ENCODE data around the gene TNNT2. TPM values are rescaled to one million over a fixed set of nuclear protein-coding genes. Genes with fewer than 3 reads are reported as not detected.

TNNT2 gene
- total and polyA plus RNA-seq, 2 donors (not counting 3 experiments of a cell fraction or from before 2014, with no cell fraction given) = not detected

GRCh38 chr1:201351617-201352016, 25.9 kb downstream of the TNNT2 start:
- no peaks in the 10 kb centered on the region for H3K4me1 ChIP-seq (ENCODE audit: control insufficient read depth, extremely low read depth, insufficient read depth, low read length)
- H2AFZ ChIP-seq (ENCODE audit: low read depth, low read length) = no peak overlapping the region
- TF ChIP-seq FOS (IDR thresholded peaks at IDR 0.05; ENCODE audit: borderline replicate concordance, insufficient read depth, low read length) = no peak
- TF ChIP-seq MAX (IDR thresholded peaks at IDR 0.05; ENCODE audit: insufficient read depth, insufficient read length) = no peak
- TF ChIP-seq CTCF (IDR thresholded peaks at IDR 0.05; ENCODE audit: extremely low read depth in 1 of 2, insufficient read depth in 1 of 2, low read depth in 1 of 2, low read length in 2 of 2) = no peak
- TF ChIP-seq POLR2A (IDR thresholded peaks at IDR 0.05; ENCODE audit: low read depth, low read length) = no peak
- no peak for TF ChIP-seq GATA2 (IDR thresholded peaks at IDR 0.05; ENCODE audit: insufficient read depth, insufficient read length, low read depth, low read length)
- no peak for TF ChIP-seq MYC (IDR thresholded peaks at IDR 0.05; ENCODE audit: low read depth, low read length)
- no peak for TF ChIP-seq POLR2AphosphoS5 (IDR thresholded peaks at IDR 0.05; ENCODE audit: insufficient read depth, low read depth, low read length)
- TF ChIP-seq JUN (IDR thresholded peaks at IDR 0.05; ENCODE audit: borderline replicate concordance, insufficient read depth, insufficient read length, low read depth) = no peak
- no peak for TF ChIP-seq EZH2 (IDR thresholded peaks at IDR 0.05; ENCODE audit: borderline replicate concordance, low read depth, low read length, severe bottlenecking)
- no TSS peak for BruUV-seq (replicated peaks)
- CTCF ChIA-PET = no interaction called here
- H3K4me3 ChIP-seq (replicated peaks in 1 of 3; ENCODE audit: insufficient read depth in 1 of 3, low read depth in 1 of 3, low read length in 3 of 3) = no peak overlapping the region
- no peaks in the 10 kb centered on the region for H3K79me2 ChIP-seq (ENCODE audit: control insufficient read depth, insufficient read depth, low read length)
- no peaks in the 10 kb centered on the region for H3K36me3 ChIP-seq (ENCODE audit: control insufficient read depth in 2 of 2, extremely low read depth in 1 of 2, insufficient read depth in 2 of 2, low read length in 2 of 2)
- DNase-seq (ENCODE audit: low read depth, low spot score) (no peak), FAIRE-seq (no peak)
- intact Hi-C loops (cut with micrococcal nuclease) (no loop called here), dilution Hi-C loops (cut with MboI; ENCODE audit: extremely low pct_ligation_motif_present, low sequenced_read_pairs) (no loop called here)
- H3K27me3 ChIP-seq (ENCODE audit: control insufficient read depth in 2 of 2, insufficient read depth in 2 of 2, low read length in 2 of 2) = peaks cover 0 to 7% of the 10 kb centered on the region in 2 experiments
- POLR2A ChIA-PET = no interaction called here
- H3K9me3 ChIP-seq (replicated peaks; ENCODE audit: control insufficient read depth, insufficient read depth, low read length) = no peaks in the 10 kb centered on the region
- no peaks in the 10 kb centered on the region for H3K9me1 ChIP-seq (replicated peaks; ENCODE audit: control insufficient read depth, extremely low read depth, insufficient read depth, low read length)
- H4K20me1 ChIP-seq (replicated peaks; ENCODE audit: control insufficient read depth, extremely low read depth, insufficient read depth, low read length) = no peaks in the 10 kb centered on the region
- no peak overlapping the region for H3K4me2 ChIP-seq (ENCODE audit: insufficient read depth, low read length)
- no peak overlapping the region for H3K9ac ChIP-seq (replicated peaks; ENCODE audit: extremely low read depth, insufficient read depth, low read length)
- no peak overlapping the region for H3K27ac ChIP-seq (ENCODE audit: insufficient read depth, low read depth, low read length)

All from endothelial cell of umbilical vein (primary cell).